T-cell (primary cell): ENCODE data around the gene ANKRD24. TPM values are rescaled to one million over a fixed set of nuclear protein-coding genes. Genes with fewer than 3 reads are reported as not detected.
A peak's percentile ranks its signal among the peaks of the same experiment; 100 is the strongest.

ENCODE experiments used
- ATAC-seq, 4 experiments: fragments of 200-7000 bp in 3 of 4; fragments of 150-1000 bp in 1 of 4; cut with Tn5 transposase; replicated peaks in 1 of 4; 1 replicate in 3 of 4; 2 replicates in 1 of 4; pipeline ENCODE4 v1.10.0; 2021; ENCODE audit warnings: moderate library complexity in 3 of 4, mild to moderate bottlenecking in 2 of 4, moderate number of reproducible peaks in 1 of 4
- CTCF ChIA-PET, 2 donors: fragments of 300-600 bp; sonication (Branson Sonifier 250); formaldehyde crosslinking; loops; one replicate each; lab custom pipeline; 2022; ENCODE audit warnings: antibody characterized with exemption in 2 of 2; lab: Charles Lee
- POLR2A ChIA-PET, 2 donors: fragments of 300-600 bp; sonication (Branson Sonifier 250); formaldehyde crosslinking; loops; one replicate each; lab custom pipeline; 2022; ENCODE audit warnings: antibody characterized with exemption in 2 of 2; lab: Charles Lee
- DNase-seq, 35 experiments: peaks; one replicate each; pipeline versions ENCODE4 v3.0.0 to v3.0.0-alpha.2; 2013 to 2023
- H3K27ac ChIP-seq: one replicate; pipeline ENCODE4 v1.5.1; 2013; ENCODE audit warnings: low read length
- H3K27me3 ChIP-seq, 2 experiments: replicated peaks in 1 of 2; 1 replicate in 1 of 2; 2 replicates in 1 of 2; pipeline versions ENCODE4 v1.6.1 to v1.7.0; 2013; ENCODE audit warnings: low read length in 1 of 2, mixed read lengths in 1 of 2; ENCODE audit not compliant: control insufficient read depth in 2 of 2, insufficient read depth in 2 of 2; ENCODE audit errors: extremely low read depth in 1 of 2
- H3K36me3 ChIP-seq, 2 donors: 1 replicate in 1 of 2; 2 replicates in 1 of 2; pipeline versions ENCODE4 v1.6.1 to v1.7.0; 2013; ENCODE audit warnings: low read length in 1 of 2; ENCODE audit not compliant: control insufficient read depth in 2 of 2, insufficient read depth in 1 of 2; ENCODE audit errors: extremely low read depth in 1 of 2
- H3K4me1 ChIP-seq, 2 experiments: 1 replicate in 1 of 2; 2 replicates in 1 of 2; pipeline versions ENCODE4 v1.6.1 to v1.7.0; 2013; ENCODE audit warnings: low read length in 2 of 2, mixed read lengths in 1 of 2; ENCODE audit not compliant: insufficient read depth in 2 of 2, control insufficient read depth in 1 of 2; ENCODE audit errors: extremely low read depth in 1 of 2
- H3K4me3 ChIP-seq, 2 donors: 1 replicate in 1 of 2; 2 replicates in 1 of 2; pipeline versions ENCODE4 v1.5.1 to v1.7.0; 2013; ENCODE audit warnings: mild to moderate bottlenecking in 2 of 2, low read length in 1 of 2, moderate library complexity in 1 of 2; ENCODE audit not compliant: control insufficient read depth in 1 of 2; ENCODE audit errors: extremely low read depth in 1 of 2
- H3K9me3 ChIP-seq: 2 replicates; pipeline ENCODE4 v1.7.0; 2013
- H3K27ac Mint-ChIP-seq, 2 donors: one replicate each; pipeline ENCODE4 v1.8.0; 2020 to 2021; ENCODE audit warnings: mild to moderate bottlenecking in 2 of 2, mixed read lengths in 2 of 2
- H3K27me3 Mint-ChIP-seq, 2 donors: one replicate each; pipeline ENCODE4 v1.8.0; 2021 to 2022; ENCODE audit warnings: mixed read lengths in 2 of 2
- H3K36me3 Mint-ChIP-seq: one replicate; pipeline ENCODE4 v1.8.0; 2021; ENCODE audit warnings: mixed read lengths
- H3K4me1 Mint-ChIP-seq, 3 donors: one replicate each; pipeline ENCODE4 v1.8.0; 2020 to 2022; ENCODE audit warnings: mixed read lengths in 3 of 3, mild to moderate bottlenecking in 1 of 3
- H3K4me3 Mint-ChIP-seq, 3 donors: one replicate each; pipeline ENCODE4 v1.8.0; 2020 to 2022; ENCODE audit warnings: mild to moderate bottlenecking in 3 of 3, mixed read lengths in 3 of 3, moderate library complexity in 3 of 3
- H3K9me3 Mint-ChIP-seq, 3 donors: one replicate each; pipeline ENCODE4 v1.8.0; 2020 to 2022; ENCODE audit warnings: mixed read lengths in 3 of 3
- WGBS: methylation state at CpG from one replicate; pipeline ENCODE4 v1.1.5; 2013; ENCODE audit warnings: missing lambda C conversion rate; ENCODE audit not compliant: insufficient coverage; 5-methylcytosine and 5-hydroxymethylcytosine counted together
- total RNA-seq, 35 experiments: library from RNA in 6 of 35; stranded (reverse) in 6 of 35; fragments of 120-200 nt in 1 of 35; gene quantifications; one replicate each; pipeline versions ENCODE4 v1.2.1 to v1.2.4 and lab custom pipeline; 2013 to 2026

ANKRD24 gene
- total RNA-seq, 5 donors from 2014 or later (not counting 1 experiment from before 2014, with no cell fraction given): 0.79 to 2.2 (median 1.3) TPM

GRCh38 chr19:4196587-4197148, 14.2 kb downstream of the ANKRD24 start:
- ATAC-seq (no peak), DNase-seq (no peak)
- Mint-ChIP-seq H3K4me3 (no peak overlapping the region), H3K9me3 (no peaks in the 10 kb centered on the region), H3K4me1 (peaks cover 6 to 13% (median 10%) of the 10 kb centered on the region in 3 donors), H3K36me3 (no peaks in the 10 kb centered on the region), H3K27ac (no peak overlapping the region), H3K27me3 (peaks cover 40 to 59% of the 10 kb centered on the region in 2 donors)
- POLR2A ChIA-PET: no interaction called here
- Histone ChIP-seq H3K4me1 (no peaks in the 10 kb centered on the region), H3K4me3 (no peak overlapping the region), H3K27ac (no peak overlapping the region), H3K36me3 (no peaks in the 10 kb centered on the region), H3K27me3 (peaks cover 3 to 68% of the 10 kb centered on the region in 2 experiments), H3K9me3 (no peaks in the 10 kb centered on the region)
- WGBS: 76% methylated on average over 19 of the region's 22 CpGs
- CTCF ChIA-PET: no interaction called here

- Histone ChIP-seq H3K36me3 (no peaks in the 10 kb centered on the region), H3K9me3 (no peaks in the 10 kb centered on the region), H3K27me3 (peaks cover 3 to 65% of the 10 kb centered on the region in 2 experiments), H3K27ac (no peak overlapping the region), H3K4me3 (no peak overlapping the region), H3K4me1 (no peaks in the 10 kb centered on the region)
- Mint-ChIP-seq H3K27ac (peak overlapping the region in 1 of 2 donors; percentile 27), H3K27me3 (peaks cover 40 to 59% of the 10 kb centered on the region in 2 donors), H3K9me3 (no peaks in the 10 kb centered on the region), H3K36me3 (no peaks in the 10 kb centered on the region), H3K4me3 (peak overlapping the region in 1 of 3 donors; percentile 16), H3K4me1 (peaks cover 6 to 13% (median 10%) of the 10 kb centered on the region in 3 donors)
- ATAC-seq (no peak), DNase-seq (no peak)
- WGBS: 74% methylated on average over 5 of the region's 5 CpGs
- ChIA-PET CTCF (no interaction called here), POLR2A (no interaction called here)
Measured at GRCh38 chr19:4197228-4197624, 14.7 kb downstream of the ANKRD24 start.

GRCh38 chr19:4197625-4198466, 15.4 kb downstream of the ANKRD24 start:
- no peaks in the 10 kb centered on the region for H3K36me3 Mint-ChIP-seq
- peaks cover 40 to 59% of the 10 kb centered on the region in 2 donors for H3K27me3 Mint-ChIP-seq
- ATAC-seq (no peak), DNase-seq (no peak)
- peaks cover 3 to 64% of the 10 kb centered on the region in 2 experiments for H3K27me3 ChIP-seq
- no peaks in the 10 kb centered on the region for H3K36me3 ChIP-seq
- H3K27ac ChIP-seq: no peak overlapping the region
- peak overlapping the region in 1 of 3 donors; percentile 16 for H3K4me3 Mint-ChIP-seq
- 28% methylated on average over 39 of the region's 70 CpGs for WGBS
- POLR2A ChIA-PET: no interaction called here
- H3K9me3 ChIP-seq: no peaks in the 10 kb centered on the region
- peak overlapping the region in 1 of 2 donors; percentile 27 for H3K27ac Mint-ChIP-seq
- H3K9me3 Mint-ChIP-seq: no peaks in the 10 kb centered on the region
- H3K4me1 ChIP-seq: no peaks in the 10 kb centered on the region
- CTCF ChIA-PET: no interaction called here
- H3K4me3 ChIP-seq: no peak overlapping the region
- peaks cover 6 to 13% (median 10%) of the 10 kb centered on the region in 3 donors for H3K4me1 Mint-ChIP-seq

GRCh38 chr19:4198467-4199126, 16.1 kb downstream of the ANKRD24 start:
- CTCF ChIA-PET: no interaction called here
- peaks cover 40 to 53% of the 10 kb centered on the region in 2 donors for H3K27me3 Mint-ChIP-seq
- H3K4me1 Mint-ChIP-seq: peaks cover 6 to 13% (median 10%) of the 10 kb centered on the region in 3 donors
- ATAC-seq (no peak), DNase-seq (no peak)
- H3K4me3 ChIP-seq: no peak overlapping the region
- WGBS: 26% methylated on average over 9 of the region's 28 CpGs
- H3K27ac ChIP-seq: no peak overlapping the region
- peak overlapping the region in 1 of 3 donors; percentile 21 for H3K4me3 Mint-ChIP-seq
- H3K27ac Mint-ChIP-seq: peak overlapping the region in 1 of 2 donors; percentile 53
- no peaks in the 10 kb centered on the region for H3K36me3 ChIP-seq
- H3K9me3 ChIP-seq: no peaks in the 10 kb centered on the region
- H3K9me3 Mint-ChIP-seq: no peaks in the 10 kb centered on the region
- POLR2A ChIA-PET: no interaction called here
- no peaks in the 10 kb centered on the region for H3K4me1 ChIP-seq
- no peaks in the 10 kb centered on the region for H3K36me3 Mint-ChIP-seq
- peaks cover 3 to 60% of the 10 kb centered on the region in 2 experiments for H3K27me3 ChIP-seq

- CTCF ChIA-PET: no interaction called here
- ATAC-seq (no peak), DNase-seq (no peak)
- Mint-ChIP-seq H3K4me3 (no peak overlapping the region), H3K4me1 (peaks cover 8 to 17% (median 10%) of the 10 kb centered on the region in 3 donors), H3K9me3 (no peaks in the 10 kb centered on the region), H3K27ac (no peak overlapping the region), H3K27me3 (peaks cover 33 to 44% of the 10 kb centered on the region in 2 donors), H3K36me3 (no peaks in the 10 kb centered on the region)
- Histone ChIP-seq H3K36me3 (no peaks in the 10 kb centered on the region), H3K9me3 (no peaks in the 10 kb centered on the region), H3K27me3 (peaks cover 3 to 53% of the 10 kb centered on the region in 2 experiments), H3K4me1 (peaks cover 0 to 3% of the 10 kb centered on the region in 2 experiments), H3K27ac (no peak overlapping the region), H3K4me3 (no peak overlapping the region)
- 82% methylated on average over 33 of the region's 33 CpGs for WGBS
- POLR2A ChIA-PET: interaction anchor here in 1 of 2 donors (0.5 kb wide), 1 partner anchor 12 kb away, joined by 8 read pairs; no protein-coding TSS in a partner anchor
Measured at GRCh38 chr19:4199699-4200293, 17.3 kb downstream of the ANKRD24 start.
